ENCODE measurements around the gene ITGB3BP.

DNA sequence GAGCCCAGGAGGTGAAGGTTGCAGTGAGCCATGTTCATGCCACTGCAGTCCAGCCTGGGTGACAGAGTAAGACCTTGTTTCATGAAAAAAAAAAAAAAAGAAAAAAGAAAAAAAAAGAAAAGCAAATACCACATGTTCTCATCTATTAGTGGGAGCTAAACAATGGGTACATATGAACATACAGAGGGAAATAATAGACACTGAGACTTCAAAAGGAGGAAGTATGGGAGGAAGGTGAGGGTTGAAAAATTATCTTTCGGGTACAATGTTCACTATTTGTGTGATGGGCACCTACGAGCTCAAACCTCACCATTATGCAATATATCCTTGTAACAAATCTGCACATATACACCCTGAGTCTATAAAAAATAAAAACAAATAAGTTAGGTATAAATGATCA, 6.4 kb downstream of the ITGB3BP start:
- TF ChIP-seq, protein P1, sequence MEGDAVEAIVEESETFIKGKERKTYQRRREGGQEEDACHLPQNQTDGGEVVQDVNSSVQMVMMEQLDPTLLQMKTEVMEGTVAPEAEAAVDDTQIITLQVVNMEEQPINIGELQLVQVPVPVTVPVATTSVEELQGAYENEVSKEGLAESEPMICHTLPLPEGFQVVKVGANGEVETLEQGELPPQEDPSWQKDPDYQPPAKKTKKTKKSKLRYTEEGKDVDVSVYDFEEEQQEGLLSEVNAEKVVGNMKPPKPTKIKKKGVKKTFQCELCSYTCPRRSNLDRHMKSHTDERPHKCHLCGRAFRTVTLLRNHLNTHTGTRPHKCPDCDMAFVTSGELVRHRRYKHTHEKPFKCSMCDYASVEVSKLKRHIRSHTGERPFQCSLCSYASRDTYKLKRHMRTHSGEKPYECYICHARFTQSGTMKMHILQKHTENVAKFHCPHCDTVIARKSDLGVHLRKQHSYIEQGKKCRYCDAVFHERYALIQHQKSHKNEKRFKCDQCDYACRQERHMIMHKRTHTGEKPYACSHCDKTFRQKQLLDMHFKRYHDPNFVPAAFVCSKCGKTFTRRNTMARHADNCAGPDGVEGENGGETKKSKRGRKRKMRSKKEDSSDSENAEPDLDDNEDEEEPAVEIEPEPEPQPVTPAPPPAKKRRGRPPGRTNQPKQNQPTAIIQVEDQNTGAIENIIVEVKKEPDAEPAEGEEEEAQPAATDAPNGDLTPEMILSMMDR (conservative IDR thresholded peaks at IDR 0.05; ENCODE audit: low read length), result no peak
- TF ChIP-seq EZH2phosphoT487 (IDR thresholded peaks at IDR 0.05; ENCODE audit: borderline replicate concordance), result no peak
